ENCODE results near the gene RASGRP3.

RASGRP3 gene

DNA sequence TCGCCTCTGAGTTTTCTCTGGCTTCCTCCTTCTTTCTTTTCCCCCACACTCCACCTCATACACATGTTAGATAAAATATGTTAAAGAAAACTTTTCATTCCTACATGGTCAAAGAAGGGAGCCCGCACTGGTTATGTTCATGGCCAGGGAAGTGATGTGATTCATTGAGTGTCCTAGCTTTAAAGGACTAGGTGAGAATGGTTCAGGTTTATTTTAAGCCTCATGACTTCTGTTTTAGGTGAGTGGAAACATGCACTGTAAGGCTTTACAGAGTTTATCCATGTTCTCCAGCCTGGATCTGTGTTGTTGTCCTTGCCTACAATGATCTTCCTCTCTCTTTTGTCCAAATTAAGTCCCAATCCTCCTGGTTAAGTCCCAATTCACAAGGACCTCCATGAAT is 56.5 kb downstream of the RASGRP3 start:
- Histone ChIP-seq H3K9me3 (ENCODE audit: insufficient read depth, low read length) (no peaks in the 10 kb centered on the region), H3K4me1 (ENCODE audit: insufficient read depth, insufficient read length) (no peaks in the 10 kb centered on the region), H3K27me3 (ENCODE audit: insufficient read depth, insufficient read length) (no peaks in the 10 kb centered on the region), H3K36me3 (ENCODE audit: insufficient read depth, insufficient read length, low read length) (no peaks in the 10 kb centered on the region), H3K4me3 (ENCODE audit: insufficient read length, low read depth) (no peak overlapping the region), H3K9ac (ENCODE audit: insufficient read length, low read depth) (no peak overlapping the region)
- TF ChIP-seq SUZ12 (IDR thresholded peaks at IDR 0.05; ENCODE audit: extremely low read depth, insufficient read depth, insufficient read length) (no peak), YY1 (IDR thresholded peaks at IDR 0.05; ENCODE audit: insufficient read depth, insufficient read length) (no peak), ZNF274 (IDR thresholded peaks at IDR 0.05; ENCODE audit: low read depth, low read length) (no peak)
- no peak for DNase-seq (ENCODE audit: low read depth, low spot score)

DNA sequence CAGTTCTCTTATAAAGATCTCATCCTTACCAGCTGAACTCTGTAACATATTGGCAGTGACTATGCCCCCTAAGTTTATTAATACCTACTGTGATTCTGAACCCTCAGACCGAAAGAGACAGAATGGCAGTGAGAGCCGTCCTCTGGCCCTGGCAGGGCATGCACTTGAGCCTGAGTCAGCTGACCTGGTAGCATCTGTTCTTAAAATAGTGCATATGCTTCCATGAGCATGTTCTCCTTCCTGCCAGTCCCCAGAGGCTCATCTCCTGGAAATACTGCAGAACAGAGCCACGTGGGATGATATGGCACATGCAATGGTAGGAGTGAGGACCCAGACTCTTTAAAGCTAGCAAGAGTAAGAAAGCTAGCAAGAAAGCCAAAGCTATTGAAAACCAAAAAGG is 59.0 kb downstream of the RASGRP3 start:
- Histone ChIP-seq H3K9ac (ENCODE audit: insufficient read length, low read depth) (no peak overlapping the region), H3K36me3 (ENCODE audit: insufficient read depth, insufficient read length, low read length) (no peaks in the 10 kb centered on the region), H3K9me3 (ENCODE audit: insufficient read depth, low read length) (no peaks in the 10 kb centered on the region), H3K4me3 (ENCODE audit: insufficient read length, low read depth) (no peak overlapping the region), H3K4me1 (ENCODE audit: insufficient read depth, insufficient read length) (no peaks in the 10 kb centered on the region), H3K27me3 (ENCODE audit: insufficient read depth, insufficient read length) (no peaks in the 10 kb centered on the region)
- no peak for DNase-seq (ENCODE audit: low read depth, low spot score)
- TF ChIP-seq YY1 (IDR thresholded peaks at IDR 0.05; ENCODE audit: insufficient read depth, insufficient read length) (no peak), ZNF274 (IDR thresholded peaks at IDR 0.05; ENCODE audit: low read depth, low read length) (no peak), SUZ12 (IDR thresholded peaks at IDR 0.05; ENCODE audit: extremely low read depth, insufficient read depth, insufficient read length) (no peak)

- Histone ChIP-seq H3K9me3 (ENCODE audit: insufficient read depth, low read length) (no peaks in the 10 kb centered on the region), H3K9ac (ENCODE audit: insufficient read length, low read depth) (no peak overlapping the region), H3K4me3 (ENCODE audit: insufficient read length, low read depth) (no peak overlapping the region), H3K36me3 (ENCODE audit: insufficient read depth, insufficient read length, low read length) (no peaks in the 10 kb centered on the region), H3K27me3 (ENCODE audit: insufficient read depth, insufficient read length) (no peaks in the 10 kb centered on the region), H3K4me1 (ENCODE audit: insufficient read depth, insufficient read length) (no peaks in the 10 kb centered on the region)
- DNase-seq (ENCODE audit: low read depth, low spot score), result no peak
- TF ChIP-seq YY1 (IDR thresholded peaks at IDR 0.05; ENCODE audit: insufficient read depth, insufficient read length) (no peak), SUZ12 (IDR thresholded peaks at IDR 0.05; ENCODE audit: extremely low read depth, insufficient read depth, insufficient read length) (no peak), ZNF274 (IDR thresholded peaks at IDR 0.05; ENCODE audit: low read depth, low read length) (no peak)
These were observed 64.8 kb downstream of the RASGRP3 start for GRCh38 chr2:33541243-33541642.

- H3K9me3 ChIP-seq (ENCODE audit: insufficient read depth, low read length), result no peaks in the 10 kb centered on the region
- no peak overlapping the region for H3K4me3 ChIP-seq (ENCODE audit: insufficient read length, low read depth)
- TF ChIP-seq YY1 (IDR thresholded peaks at IDR 0.05; ENCODE audit: insufficient read depth, insufficient read length) (no peak), ZNF274 (IDR thresholded peaks at IDR 0.05; ENCODE audit: low read depth, low read length) (no peak), SUZ12 (IDR thresholded peaks at IDR 0.05; ENCODE audit: extremely low read depth, insufficient read depth, insufficient read length) (no peak)
- no peaks in the 10 kb centered on the region for H3K36me3 ChIP-seq (ENCODE audit: insufficient read depth, insufficient read length, low read length)
- H3K9ac ChIP-seq (ENCODE audit: insufficient read length, low read depth), result no peak overlapping the region
- no peaks in the 10 kb centered on the region for H3K4me1 ChIP-seq (ENCODE audit: insufficient read depth, insufficient read length)
- no peaks in the 10 kb centered on the region for H3K27me3 ChIP-seq (ENCODE audit: insufficient read depth, insufficient read length)
- no peak for DNase-seq (ENCODE audit: low read depth, low spot score)
These were observed 73.8 kb downstream of the RASGRP3 start for GRCh38 chr2:33550206-33550605.

GRCh38 chr2:33552758-33553461 is 76.5 kb downstream of the RASGRP3 start:
- Histone ChIP-seq H3K4me1 (ENCODE audit: insufficient read depth, insufficient read length) (no peaks in the 10 kb centered on the region), H3K4me3 (ENCODE audit: insufficient read length, low read depth) (no peak overlapping the region), H3K9me3 (ENCODE audit: insufficient read depth, low read length) (no peaks in the 10 kb centered on the region), H3K9ac (ENCODE audit: insufficient read length, low read depth) (no peak overlapping the region), H3K36me3 (ENCODE audit: insufficient read depth, insufficient read length, low read length) (no peaks in the 10 kb centered on the region), H3K27me3 (ENCODE audit: insufficient read depth, insufficient read length) (no peaks in the 10 kb centered on the region)
- no peak for TF ChIP-seq YY1 (IDR thresholded peaks at IDR 0.05; ENCODE audit: insufficient read depth, insufficient read length)
- no peak for TF ChIP-seq ZNF274 (IDR thresholded peaks at IDR 0.05; ENCODE audit: low read depth, low read length)
- TF ChIP-seq SUZ12 (IDR thresholded peaks at IDR 0.05; ENCODE audit: extremely low read depth, insufficient read depth, insufficient read length), result no peak
- DNase-seq (ENCODE audit: low read depth, low spot score), result no peak

- Histone ChIP-seq H3K27me3 (ENCODE audit: insufficient read depth, insufficient read length) (no peaks in the 10 kb centered on the region), H3K9me3 (ENCODE audit: insufficient read depth, low read length) (no peaks in the 10 kb centered on the region), H3K4me3 (ENCODE audit: insufficient read length, low read depth) (no peak overlapping the region), H3K36me3 (ENCODE audit: insufficient read depth, insufficient read length, low read length) (no peaks in the 10 kb centered on the region), H3K4me1 (ENCODE audit: insufficient read depth, insufficient read length) (no peaks in the 10 kb centered on the region), H3K9ac (ENCODE audit: insufficient read length, low read depth) (no peak overlapping the region)
- no peak for DNase-seq (ENCODE audit: low read depth, low spot score)
- no peak for TF ChIP-seq SUZ12 (IDR thresholded peaks at IDR 0.05; ENCODE audit: extremely low read depth, insufficient read depth, insufficient read length)
These were observed 79.2 kb downstream of the RASGRP3 start for GRCh38 chr2:33555681-33556080.

DNA sequence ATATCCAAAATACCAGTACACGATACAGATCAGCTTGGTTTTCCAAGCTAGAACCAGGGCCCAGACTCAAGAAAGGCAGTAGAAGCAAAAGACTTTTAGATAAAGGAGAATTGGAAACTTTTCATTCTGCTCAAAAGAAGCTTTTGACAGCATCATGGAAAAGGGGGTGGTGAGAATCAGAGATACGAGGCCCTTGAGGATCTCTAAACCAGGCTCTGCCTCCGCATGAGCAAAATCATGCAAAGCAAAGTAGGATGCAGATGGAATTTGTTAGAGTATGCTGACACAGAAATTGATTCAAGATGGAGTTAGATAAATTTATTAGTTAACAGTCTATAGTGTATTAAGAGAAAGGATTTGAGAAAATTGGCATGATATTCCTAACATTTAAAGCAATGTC is 82.9 kb downstream of the RASGRP3 start:
- TF ChIP-seq SUZ12 (IDR thresholded peaks at IDR 0.05; ENCODE audit: extremely low read depth, insufficient read depth, insufficient read length) (no peak), ZNF274 (IDR thresholded peaks at IDR 0.05; ENCODE audit: low read depth, low read length) (no peak), YY1 (IDR thresholded peaks at IDR 0.05; ENCODE audit: insufficient read depth, insufficient read length) (no peak)
- Histone ChIP-seq H3K9ac (ENCODE audit: insufficient read length, low read depth) (no peak overlapping the region), H3K36me3 (ENCODE audit: insufficient read depth, insufficient read length, low read length) (no peaks in the 10 kb centered on the region)

More for the DNA sequence above, 82.9 kb downstream of the RASGRP3 start:
- Histone ChIP-seq H3K4me3 (ENCODE audit: insufficient read length, low read depth) (no peak overlapping the region), H3K9me3 (ENCODE audit: insufficient read depth, low read length) (no peaks in the 10 kb centered on the region), H3K27me3 (ENCODE audit: insufficient read depth, insufficient read length) (no peaks in the 10 kb centered on the region), H3K4me1 (ENCODE audit: insufficient read depth, insufficient read length) (no peaks in the 10 kb centered on the region)
- DNase-seq (ENCODE audit: low read depth, low spot score), result no peak

Measured in NT2/D1 (cell line).